Neural progenitor cell (in vitro differentiated cells): ENCODE data around the gene PTPRT.

ENCODE experiments used
- CTCF ChIP-seq: fragments of 200-600 bp; sonication (generic); IDR thresholded peaks from 2 replicates; pipeline ENCODE4 v1.5.1; 2017; ENCODE audit warnings: antibody characterized with exemption, mild to moderate bottlenecking
- EZH2 ChIP-seq: fragments of 200-600 bp; sonication (generic); IDR thresholded peaks from 2 replicates; pipeline ENCODE4 v1.6.1; 2017; ENCODE audit warnings: antibody characterized with exemption, mild to moderate bottlenecking, moderate library complexity

DNA sequence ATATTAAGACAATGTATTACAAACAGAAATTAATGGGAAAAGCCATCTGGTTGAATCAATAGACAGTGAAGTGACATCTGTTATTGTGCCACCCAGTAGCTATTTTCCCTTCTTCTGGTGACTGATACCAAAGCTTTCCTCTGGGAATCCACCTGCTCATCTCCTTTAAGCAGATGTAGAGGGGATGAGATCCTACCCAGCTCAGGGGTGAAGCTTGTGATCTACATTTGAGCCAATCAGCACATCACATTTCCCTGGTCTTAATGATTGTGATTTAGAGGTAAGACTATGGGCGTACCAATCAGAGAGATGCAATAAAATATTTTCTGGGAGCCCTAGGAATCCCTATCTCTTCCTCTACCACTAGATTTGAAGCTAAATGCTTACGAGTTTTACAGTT, 782.9 kb downstream of the PTPRT start:
- TF ChIP-seq CTCF (no peak), EZH2 (no peak)
